Activated CD8-positive, alpha-beta memory T cell treated with anti-CD3 and anti-CD28 coated beads for 1 hour (primary cell): ENCODE measurements around the gene MFAP3L.

Experiments used
- DNase-seq, 2 donors: peaks; one replicate each; pipeline ENCODE4 v3.0.0-alpha.2; 2020; ENCODE audit warnings: low read depth in 1 of 2; ENCODE audit errors: extremely low read depth in 1 of 2

MFAP3L gene

GRCh38 chr4:169993531-169993930 lies 32.7 kb downstream of the MFAP3L start:
- DNase-seq: no peak

GRCh38 chr4:169988252-169988651 lies 37.9 kb downstream of the MFAP3L start:
- DNase-seq: no peak

GRCh38 chr4:169987327-169988228 lies 38.6 kb downstream of the MFAP3L start:
- DNase-seq: no peak

GRCh38 chr4:169986369-169986768 lies 39.8 kb downstream of the MFAP3L start:
- no peak for DNase-seq

GRCh38 chr4:169985881-169986280 lies 40.3 kb downstream of the MFAP3L start:
- DNase-seq: no peak

- no peak for DNase-seq
Observed at GRCh38 chr4:169984745-169985144, 41.5 kb downstream of the MFAP3L start.

- DNase-seq: no peak
Observed at GRCh38 chr4:169984173-169984572, 42.0 kb downstream of the MFAP3L start.

- no peak for DNase-seq
Observed at GRCh38 chr4:169976951-169977350, 49.2 kb downstream of the MFAP3L start.

- no peak for DNase-seq
Observed at GRCh38 chr4:169975838-169976796, 50.1 kb downstream of the MFAP3L start.

GRCh38 chr4:169975131-169975837 lies 50.9 kb downstream of the MFAP3L start:
- no peak for DNase-seq

- no peak for DNase-seq
Observed at GRCh38 chr4:169971456-169972015, 54.7 kb downstream of the MFAP3L start.

- DNase-seq: no peak
Observed at GRCh38 chr4:169968999-169969398, 57.2 kb downstream of the MFAP3L start.

- DNase-seq: no peak
Observed at GRCh38 chr4:169963998-169964397, 62.2 kb downstream of the MFAP3L start.

GRCh38 chr4:169959254-169959653 lies 66.9 kb downstream of the MFAP3L start:
- DNase-seq: no peak

GRCh38 chr4:169958629-169959028 lies 67.6 kb downstream of the MFAP3L start:
- no peak for DNase-seq

GRCh38 chr4:169957785-169958184 lies 68.4 kb downstream of the MFAP3L start:
- DNase-seq: no peak

GRCh38 chr4:169956091-169956843 lies 69.9 kb downstream of the MFAP3L start:
- DNase-seq: no peak

- DNase-seq: no peak
Observed at GRCh38 chr4:169955521-169955920, 70.7 kb downstream of the MFAP3L start.

- DNase-seq: no peak
Observed at GRCh38 chr4:169952236-169953002, 73.8 kb downstream of the MFAP3L start.
